Esophagus squamous epithelium (tissue), 5 donors: ENCODE results near the gene KRT39. TPM values are rescaled to one million over a fixed set of nuclear protein-coding genes. Genes with fewer than 3 reads are reported as not detected.

ENCODE experiments used
- DNase-seq: peaks from one replicate; lab custom pipeline; 2025; lab: John Stamatoyannopoulos, UW
- H3K27ac ChIP-seq, 4 donors: fragments of 200-600 bp; sonication (generic); one replicate each; pipeline ENCODE4 v1.5.1; 2016 to 2019; ENCODE audit warnings: mild to moderate bottlenecking in 1 of 4
- H3K27me3 ChIP-seq, 4 donors: fragments of 200-600 bp; sonication (generic); 1 replicate in 3 of 4; 2 replicates in 1 of 4; pipeline versions ENCODE4 v1.5.1 to v1.6.0; 2017 to 2021; ENCODE audit warnings: antibody characterized with exemption in 1 of 4
- H3K36me3 ChIP-seq, 3 donors: fragments of 200-600 bp; sonication (generic); one replicate each; pipeline ENCODE4 v1.5.1; 2016 to 2019
- H3K4me1 ChIP-seq, 3 donors: fragments of 200-600 bp; sonication (generic); one replicate each; pipeline ENCODE4 v1.5.1; 2017 to 2019
- H3K4me3 ChIP-seq, 4 donors: fragments of 200-600 bp; sonication (generic); 1 replicate in 3 of 4; 2 replicates in 1 of 4; pipeline ENCODE4 v1.5.1; 2016 to 2019; ENCODE audit warnings: mild to moderate bottlenecking in 2 of 4, moderate library complexity in 1 of 4
- H3K9me3 ChIP-seq, 3 donors: fragments of 200-600 bp; sonication (generic); one replicate each; pipeline ENCODE4 v1.5.1; 2016 to 2019
- CTCF ChIP-seq, 6 experiments: fragments of 450-650 bp in 4 of 6; fragments of 200-600 bp in 2 of 6; sonication (generic) in 2 of 6; IDR thresholded peaks; one replicate each; pipeline ENCODE4 v1.5.1; 2016 to 2019; ENCODE audit warnings: antibody characterized with exemption in 6 of 6, mild to moderate bottlenecking in 4 of 6, moderate library complexity in 4 of 6
- POLR2A ChIP-seq, 4 donors: fragments of 450-650 bp; IDR thresholded peaks; one replicate each; pipeline ENCODE4 v1.6.1; 2017; ENCODE audit warnings: antibody characterized with exemption in 4 of 4, mild to moderate bottlenecking in 4 of 4, moderate library complexity in 3 of 4
- WGBS, 2 donors: methylation state at CpG; one replicate each; pipeline ENCODE4 v1.1.5; 2018; 5-methylcytosine and 5-hydroxymethylcytosine counted together
- intact Hi-C: fragments of 100-400 bp; cut with DNase I; formaldehyde crosslinking; loops from one replicate; pipeline ENCODE4 v1.15.0; 2022
- total RNA-seq, 4 donors: library from RNA; depleted of rRNA; stranded (reverse); fragments of >200 nt; gene quantifications; one replicate each; pipeline ENCODE4 v1.1.0, GENCODE V29; 2016
- donor health status: DM: yes; HTN: yes; CAD: no.

The KRT39 gene
- total RNA-seq, 4 donors from 2014 or later = not detected

GRCh38 chr17:40996829-40997228 is 30.1 kb upstream of the KRT39 start:
- intact Hi-C loops = no loop called here
- WGBS, 2 donors = 68 to 76% methylated on average over 4 of the region's 4 CpGs

GRCh38 chr17:40995116-40995515 is 28.4 kb upstream of the KRT39 start:
- Histone ChIP-seq H3K36me3 (no peaks in the 10 kb centered on the region), H3K9me3 (no peaks in the 10 kb centered on the region), H3K4me3 (no peak overlapping the region), H3K27ac (no peak overlapping the region), H3K27me3 (peaks cover 0 to 54% (median 0%) of the 10 kb centered on the region in 4 donors), H3K4me1 (no peaks in the 10 kb centered on the region)
- DNase-seq = no peak
- TF ChIP-seq POLR2A (IDR thresholded peaks at IDR 0.05) (no peak), CTCF (IDR thresholded peaks at IDR 0.05) (no peak)
- 71 to 74% methylated on average over 1 of the region's 1 CpG for WGBS, 2 donors
- intact Hi-C loops = no loop called here

More at GRCh38 chr17:40996829-40997228, 30.1 kb upstream of the KRT39 start:
- no peak for TF ChIP-seq POLR2A (IDR thresholded peaks at IDR 0.05)
- no peak for TF ChIP-seq CTCF (IDR thresholded peaks at IDR 0.05)
- Histone ChIP-seq H3K4me1 (no peaks in the 10 kb centered on the region), H3K27me3 (peaks cover 0 to 59% (median 0%) of the 10 kb centered on the region in 4 donors), H3K27ac (no peak overlapping the region), H3K36me3 (no peaks in the 10 kb centered on the region), H3K9me3 (no peaks in the 10 kb centered on the region), H3K4me3 (no peak overlapping the region)
- DNase-seq = no peak

- 63 to 69% methylated on average over 2 to 4 of the region's 4 CpGs for WGBS, 2 donors
- Histone ChIP-seq H3K27ac (no peak within 1 kb of the TSS), H3K9me3 (no peaks in the 10 kb centered on the region), H3K4me1 (no peaks in the 10 kb centered on the region), H3K27me3 (peaks cover 0 to 47% (median 0%) of the 10 kb centered on the region in 4 donors), H3K4me3 (no peak within 1 kb of the TSS), H3K36me3 (no peaks in the 10 kb centered on the region)
- intact Hi-C loops = no loop called here
- TF ChIP-seq POLR2A (IDR thresholded peaks at IDR 0.05) (no peak), CTCF (IDR thresholded peaks at IDR 0.05) (no peak)
- no peak for DNase-seq
Measured at GRCh38 chr17:40993839-40994238, 27.1 kb upstream of the KRT39 start, which contains the start of gene KRTAP3-3. Gene KRTAP3-3, minus strand, starts transcription at chr17:40994164. Its CDS starts 67 bp downstream, at chr17:40994097.

- H3K9me3 ChIP-seq = no peaks in the 10 kb centered on the region
- no peaks in the 10 kb centered on the region for H3K4me1 ChIP-seq
- no peak overlapping the region for H3K27ac ChIP-seq
- DNase-seq = no peak
- 92 to 98% methylated on average over 2 of the region's 2 CpGs for WGBS, 2 donors
- no peaks in the 10 kb centered on the region for H3K36me3 ChIP-seq
- intact Hi-C loops = no loop called here
- H3K4me3 ChIP-seq = no peak overlapping the region
- peaks cover 0 to 41% (median 0%) of the 10 kb centered on the region in 4 donors for H3K27me3 ChIP-seq
- no peak for TF ChIP-seq POLR2A (IDR thresholded peaks at IDR 0.05)
- no peak for TF ChIP-seq CTCF (IDR thresholded peaks at IDR 0.05)
Measured at GRCh38 chr17:40993084-40993483, 26.3 kb upstream of the KRT39 start.

GRCh38 chr17:40992666-40993065 is 25.9 kb upstream of the KRT39 start:
- peaks cover 0 to 37% (median 0%) of the 10 kb centered on the region in 4 donors for H3K27me3 ChIP-seq
- no peak for DNase-seq
- no peak for TF ChIP-seq POLR2A (IDR thresholded peaks at IDR 0.05)
- no peak for TF ChIP-seq CTCF (IDR thresholded peaks at IDR 0.05)
- intact Hi-C loops = no loop called here
- 85 to 89% methylated on average over 3 of the region's 3 CpGs for WGBS, 2 donors
- H3K9me3 ChIP-seq = no peaks in the 10 kb centered on the region
- H3K4me3 ChIP-seq = no peak overlapping the region
- H3K27ac ChIP-seq = no peak overlapping the region
- no peaks in the 10 kb centered on the region for H3K4me1 ChIP-seq
- H3K36me3 ChIP-seq = no peaks in the 10 kb centered on the region
